Erythroblast (primary cell): Measurements from ENCODE around the gene TRIM47.
"Not testable (repeated sequence)": the region's sequence is repeated elsewhere in the genome, so short reads cannot be mapped to it uniquely, and the experiment has no call there.

Source experiments
- DNase-seq, 2 experiments: peaks; one replicate each; lab custom pipeline; 2025; lab: John Stamatoyannopoulos, UW
- GATA1 ChIP-seq: IDR thresholded peaks from 2 replicates; pipeline ENCODE4 v1.6.1; 2011; ENCODE audit warnings: low read depth, mild to moderate bottlenecking, control low read depth, low read length, moderate library complexity
- POLR2A ChIP-seq: IDR thresholded peaks from 2 replicates; pipeline ENCODE4 v1.6.1; 2011; ENCODE audit warnings: mild to moderate bottlenecking, low read length

Gene TRIM47

GRCh38 chr17:75856062-75856756 is 22.2 kb downstream of the TRIM47 start:
- TF ChIP-seq GATA1: no peak
- no peak for TF ChIP-seq POLR2A
- peak; percentile 48 to 64 for DNase-seq

GRCh38 chr17:75855310-75856061 is 22.9 kb downstream of the TRIM47 start, which contains the start of gene WBP2:
WBP2 (minus strand) TSS chr17:75855335; CDS start chr17:75855297, 38 bp downstream.
- peak; percentile 100 for DNase-seq
- TF ChIP-seq POLR2A (peak; percentile 99), GATA1 (no peak)

GRCh38 chr17:75854881-75855309 is 23.5 kb downstream of the TRIM47 start:
- DNase-seq: no peak

GRCh38 chr17:75854101-75854748 is 24.2 kb downstream of the TRIM47 start:
- DNase-seq: peak in 1 of 2 experiments; percentile 62
- TF ChIP-seq POLR2A (peak; percentile 31), GATA1 (no peak)

More at GRCh38 chr17:75854881-75855309, 23.5 kb downstream of the TRIM47 start:
- TF ChIP-seq POLR2A (no peak), GATA1 (no peak)

GRCh38 chr17:75853433-75853832 is 24.9 kb downstream of the TRIM47 start:
- DNase-seq: peak in 1 of 2 experiments; percentile 41
- TF ChIP-seq POLR2A: no peak
- TF ChIP-seq GATA1: no peak

- not testable (repeated sequence) for DNase-seq
Observed at GRCh38 chr17:75851693-75851991, 26.7 kb downstream of the TRIM47 start.

GRCh38 chr17:75850928-75851692 is 27.3 kb downstream of the TRIM47 start:
- no peak for TF ChIP-seq GATA1
- TF ChIP-seq POLR2A: no peak
- DNase-seq: no peak

- peak; percentile 10 for TF ChIP-seq POLR2A
- TF ChIP-seq GATA1: no peak
- peak; percentile 87 to 90 for DNase-seq
Observed at GRCh38 chr17:75849724-75850123, 28.7 kb downstream of the TRIM47 start.

- DNase-seq: peak; percentile 85 to 89
- TF ChIP-seq POLR2A (peak; percentile 31), GATA1 (no peak)
Observed at GRCh38 chr17:75849279-75849646, 29.1 kb downstream of the TRIM47 start.

- DNase-seq: peak; percentile 66 to 84
- no peak for TF ChIP-seq GATA1
- no peak for TF ChIP-seq POLR2A
Observed at GRCh38 chr17:75848523-75849278, 29.7 kb downstream of the TRIM47 start.

GRCh38 chr17:75847614-75848522 is 30.5 kb downstream of the TRIM47 start:
- no peak for DNase-seq
- peak; percentile 15 for TF ChIP-seq POLR2A
- no peak for TF ChIP-seq GATA1
